Neural cell (in vitro differentiated cells): ENCODE measurements around the gene PHLPP1. TPM values are rescaled to one million over a fixed set of nuclear protein-coding genes. Genes with fewer than 3 reads are reported as not detected.

Source experiments
- H2AFZ ChIP-seq: fragments of 200-600, 300-800 bp; sonication (generic), shearing (Covaris generic); 2 replicates; pipeline ENCODE4 v1.6.0; 2014; ENCODE audit warnings: low read depth, mild to moderate bottlenecking, antibody characterized with exemption, low read length, moderate library complexity
- H3F3A ChIP-seq: fragments of 200-600 bp; shearing (Covaris generic); 2 replicates; pipeline ENCODE4 v1.6.1; 2016; ENCODE audit warnings: mild to moderate bottlenecking, moderate library complexity, mixed read lengths, antibody characterized with exemption, low read length; ENCODE audit not compliant: insufficient read depth, poor library complexity, severe bottlenecking
- H3K27ac ChIP-seq: fragments of 200-600, 300-800 bp; sonication (generic), shearing (Covaris generic); 2 replicates; pipeline ENCODE4 v1.5.1; 2014; ENCODE audit warnings: mild to moderate bottlenecking, low read length, moderate library complexity
- H3K27me3 ChIP-seq: fragments of 300-800, 200-600 bp; sonication (generic), shearing (Covaris generic); 2 replicates; pipeline ENCODE4 v1.6.0; 2014; ENCODE audit warnings: mild to moderate bottlenecking, low read depth, low read length, moderate library complexity; ENCODE audit not compliant: insufficient read depth
- H3K36me3 ChIP-seq: fragments of 300-800, 200-600 bp; sonication (generic), shearing (Covaris generic); 2 replicates; pipeline ENCODE4 v1.5.1; 2014; ENCODE audit warnings: mild to moderate bottlenecking, antibody characterized with exemption, low read length, moderate library complexity; ENCODE audit not compliant: insufficient read depth
- H3K4me2 ChIP-seq: fragments of 300-800, 200-600 bp; sonication (generic), shearing (Covaris generic); 2 replicates; pipeline ENCODE4 v1.6.0; 2014; ENCODE audit warnings: mild to moderate bottlenecking, low read length
- H3K4me3 ChIP-seq: fragments of 300-800, 200-600 bp; sonication (generic), shearing (Covaris generic); 2 replicates; pipeline ENCODE4 v1.5.1; 2014; ENCODE audit warnings: mild to moderate bottlenecking, low read length, moderate library complexity
- H3K79me2 ChIP-seq: fragments of 200-600 bp; shearing (Covaris generic); replicated peaks from 2 replicates; pipeline ENCODE4 v1.6.0; 2014; ENCODE audit warnings: mild to moderate bottlenecking, low read length, moderate library complexity; ENCODE audit not compliant: insufficient read depth
- H3K9ac ChIP-seq: fragments of 300-800, 200-600 bp; sonication (generic), shearing (Covaris generic); 2 replicates; pipeline ENCODE4 v1.6.1; 2016; ENCODE audit warnings: mild to moderate bottlenecking, low read length, mixed read lengths
- H3K9me2 ChIP-seq: fragments of 200-600 bp; shearing (Covaris generic); 2 replicates; pipeline ENCODE4 v1.6.1; 2016; ENCODE audit warnings: mild to moderate bottlenecking, low read length, mixed read lengths; ENCODE audit not compliant: insufficient read depth
- H3K9me3 ChIP-seq: fragments of 200-600, 300-800 bp; sonication (generic), shearing (Covaris generic); 2 replicates; pipeline ENCODE4 v1.6.1; 2016; ENCODE audit warnings: mild to moderate bottlenecking, mixed run types, low read length, moderate library complexity, mixed read lengths
- H4K20me1 ChIP-seq: fragments of 200-600 bp; shearing (Covaris generic); 2 replicates; pipeline ENCODE4 v1.6.1; 2016; ENCODE audit warnings: mild to moderate bottlenecking, mixed run types; ENCODE audit not compliant: insufficient read depth
- CTCF ChIP-seq: fragments of 450-650 bp; IDR thresholded peaks from 2 replicates; pipeline ENCODE4 v1.5.1; 2014; ENCODE audit warnings: antibody characterized with exemption, mild to moderate bottlenecking, moderate library complexity; ENCODE audit not compliant: poor library complexity, severe bottlenecking
- EP300 ChIP-seq: fragments of 450-650 bp; conservative IDR thresholded peaks from 2 replicates; pipeline ENCODE4 v1.6.1; 2014; ENCODE audit warnings: antibody characterized with exemption, mild to moderate bottlenecking, moderate library complexity; ENCODE audit not compliant: poor library complexity, severe bottlenecking
- EZH2 ChIP-seq: fragments of 200-600, 300-800 bp; shearing (Covaris generic), sonication (generic); IDR thresholded peaks from 2 replicates; pipeline ENCODE4 v1.6.1; 2014; ENCODE audit warnings: antibody characterized with exemption, low read length, borderline replicate concordance, mild to moderate bottlenecking; ENCODE audit not compliant: insufficient read depth, poor library complexity, severe bottlenecking
- MXI1 ChIP-seq: fragments of 450-650 bp; conservative IDR thresholded peaks from 2 replicates; pipeline ENCODE4 v1.6.1; 2014; ENCODE audit warnings: antibody characterized with exemption, mild to moderate bottlenecking; ENCODE audit not compliant: poor library complexity, severe bottlenecking
- POLR2AphosphoS5 ChIP-seq: IDR thresholded peaks from 2 replicates; pipeline ENCODE4 v1.6.1; 2012
- RAD21 ChIP-seq: fragments of 450-650 bp; conservative IDR thresholded peaks from 2 replicates; pipeline ENCODE4 v1.6.1; 2014; ENCODE audit warnings: antibody characterized with exemption, mild to moderate bottlenecking, moderate library complexity
- REST ChIP-seq: IDR thresholded peaks from 2 replicates; pipeline ENCODE4 v1.6.1; 2012; ENCODE audit warnings: borderline replicate concordance
- SMC3 ChIP-seq: fragments of 450-650 bp; conservative IDR thresholded peaks from 2 replicates; pipeline ENCODE4 v1.6.1; 2014; ENCODE audit warnings: antibody characterized with exemption, mild to moderate bottlenecking, moderate library complexity; ENCODE audit not compliant: poor library complexity
- TAF1 ChIP-seq: IDR thresholded peaks from 2 replicates; pipeline ENCODE4 v1.6.1; 2012; ENCODE audit warnings: low read depth
- polyA plus RNA-seq: library from polyadenylated mRNA; depleted of rRNA; stranded (reverse); fragments of >200 nt; gene quantifications from 2 replicates; pipeline ENCODE4 v1.2.3, GENCODE V29; 2014

Gene PHLPP1
- polyA plus RNA-seq, 1 donor from 2014 or later: 4.5 TPM

- Histone ChIP-seq H2AFZ (no peak overlapping the region), H3K9me2 (no peaks in the 10 kb centered on the region), H3K27ac (no peak overlapping the region), H3K79me2 (peaks cover 23% of the 10 kb centered on the region), H3K27me3 (no peaks in the 10 kb centered on the region), H3K9ac (no peak overlapping the region), H3K4me3 (no peak overlapping the region), H3K36me3 (no peaks in the 10 kb centered on the region), H3K4me2 (no peak overlapping the region), H4K20me1 (no peaks in the 10 kb centered on the region), H3K9me3 (no peaks in the 10 kb centered on the region), H3F3A (no peaks in the 10 kb centered on the region)
- TF ChIP-seq EZH2 (no peak), SMC3 (no peak), RAD21 (no peak), REST (no peak), CTCF (no peak)
These were observed 52.7 kb downstream of the PHLPP1 start for GRCh38 chr18:62767836-62768557.

GRCh38 chr18:62768558-62768943 is 53.2 kb downstream of the PHLPP1 start:
- Histone ChIP-seq H3K4me2 (no peak overlapping the region), H3K27ac (no peak overlapping the region)

More at GRCh38 chr18:62768558-62768943, 53.2 kb downstream of the PHLPP1 start:
- Histone ChIP-seq H3K4me3 (no peak overlapping the region), H3K9ac (no peak overlapping the region), H3K79me2 (peaks cover 26% of the 10 kb centered on the region), H3K9me3 (no peaks in the 10 kb centered on the region), H3K27me3 (no peaks in the 10 kb centered on the region), H3K36me3 (no peaks in the 10 kb centered on the region), H4K20me1 (no peaks in the 10 kb centered on the region), H3F3A (no peaks in the 10 kb centered on the region), H2AFZ (no peak overlapping the region), H3K9me2 (no peaks in the 10 kb centered on the region)
- no peak for TF ChIP-seq RAD21
- TF ChIP-seq EZH2: no peak
- no peak for TF ChIP-seq TAF1
- TF ChIP-seq CTCF: no peak
- TF ChIP-seq MXI1: no peak
- no peak for TF ChIP-seq EP300
- no peak for TF ChIP-seq REST
- TF ChIP-seq SMC3: no peak
- no peak for TF ChIP-seq POLR2AphosphoS5
